Stimulated activated effector memory CD8-positive, alpha-beta T cell treated with anti-CD3 and anti-CD28 coated beads, Interleukin-12 subunit alpha, Interleukin-12 subunit beta, amount 100 ng/mL, for 72 hours (primary cell): ENCODE data around the gene HSPB7.
"Not testable (repeated sequence)": the region's sequence is repeated elsewhere in the genome, so short reads cannot be mapped to it uniquely, and the experiment has no call there.

Source experiments
- ATAC-seq: fragments of 150-1000 bp; cut with Tn5 transposase; 2 replicates; pipeline ENCODE4 v1.10.0; 2021
- DNase-seq, 2 donors: peaks; one replicate each; pipeline ENCODE4 v3.0.0; 2021 to 2022; ENCODE audit warnings: low spot score in 2 of 2
- H3K27ac Mint-ChIP-seq: one replicate; pipeline ENCODE4 v1.8.0; 2022; ENCODE audit warnings: mild to moderate bottlenecking, mixed read lengths
- H3K36me3 Mint-ChIP-seq: one replicate; pipeline ENCODE4 v1.8.0; 2022; ENCODE audit warnings: mild to moderate bottlenecking, mixed read lengths
- H3K4me1 Mint-ChIP-seq: one replicate; pipeline ENCODE4 v1.8.0; 2022; ENCODE audit warnings: mixed read lengths
- H3K4me3 Mint-ChIP-seq: one replicate; pipeline ENCODE4 v1.8.0; 2022; ENCODE audit warnings: mild to moderate bottlenecking, mixed read lengths
- H3K9me3 Mint-ChIP-seq: one replicate; pipeline ENCODE4 v1.8.0; 2022; ENCODE audit warnings: mixed read lengths

Gene HSPB7

GRCh38 chr1:16055613-16056520 is 38.0 kb upstream of the HSPB7 start:
- Mint-ChIP-seq H3K27ac (peak overlapping the region; percentile 67), H3K9me3 (no peaks in the 10 kb centered on the region), H3K36me3 (no peaks in the 10 kb centered on the region), H3K4me3 (no peak overlapping the region), H3K4me1 (peaks cover 8% of the 10 kb centered on the region)
- ATAC-seq (peak; percentile 84), DNase-seq (peak; percentile 82 to 91)

- H3K36me3 Mint-ChIP-seq = no peaks in the 10 kb centered on the region
- DNase-seq (no peak), ATAC-seq (no peak)
- H3K4me1 Mint-ChIP-seq = peaks cover 8% of the 10 kb centered on the region
- H3K27ac Mint-ChIP-seq = no peak overlapping the region
- H3K4me3 Mint-ChIP-seq = no peak overlapping the region
- H3K9me3 Mint-ChIP-seq = no peaks in the 10 kb centered on the region
These were observed 37.0 kb upstream of the HSPB7 start for GRCh38 chr1:16054598-16055540.

GRCh38 chr1:16053781-16054502 is 36.1 kb upstream of the HSPB7 start:
- H3K4me3 Mint-ChIP-seq = no peak overlapping the region
- ATAC-seq (no peak), DNase-seq (no peak)
- no peaks in the 10 kb centered on the region for H3K9me3 Mint-ChIP-seq
- peaks cover 13% of the 10 kb centered on the region for H3K4me1 Mint-ChIP-seq
- no peak overlapping the region for H3K27ac Mint-ChIP-seq
- no peaks in the 10 kb centered on the region for H3K36me3 Mint-ChIP-seq

GRCh38 chr1:16051949-16052348 is 34.1 kb upstream of the HSPB7 start:
- not testable (repeated sequence) for H3K9me3 Mint-ChIP-seq, H3K27ac Mint-ChIP-seq, H3K4me3 Mint-ChIP-seq, DNase-seq, H3K36me3 Mint-ChIP-seq, ATAC-seq
- H3K4me1 Mint-ChIP-seq = peaks cover 13% of the 10 kb centered on the region

- Mint-ChIP-seq H3K9me3 (no peaks in the 10 kb centered on the region), H3K27ac (no peak overlapping the region), H3K4me1 (peaks cover 9% of the 10 kb centered on the region), H3K36me3 (no peaks in the 10 kb centered on the region), H3K4me3 (no peak overlapping the region)
- ATAC-seq (no peak), DNase-seq (no peak)
These were observed 33.2 kb upstream of the HSPB7 start for GRCh38 chr1:16051039-16051438.

- Mint-ChIP-seq H3K4me1 (peaks cover 5% of the 10 kb centered on the region), H3K4me3 (no peak overlapping the region), H3K27ac (no peak overlapping the region), H3K36me3 (no peaks in the 10 kb centered on the region), H3K9me3 (no peaks in the 10 kb centered on the region)
- ATAC-seq (no peak), DNase-seq (no peak)
These were observed 32.5 kb upstream of the HSPB7 start for GRCh38 chr1:16050328-16050727.

- peaks cover 5% of the 10 kb centered on the region for H3K4me1 Mint-ChIP-seq
These were observed 30.8 kb upstream of the HSPB7 start for GRCh38 chr1:16048573-16049189.

GRCh38 chr1:16047791-16048475 is 30.1 kb upstream of the HSPB7 start:
- no peak for ATAC-seq
- Mint-ChIP-seq H3K36me3 (no peaks in the 10 kb centered on the region), H3K4me3 (no peak overlapping the region), H3K27ac (no peak overlapping the region), H3K4me1 (peaks cover 5% of the 10 kb centered on the region), H3K9me3 (no peaks in the 10 kb centered on the region)
- no peak for DNase-seq

More at GRCh38 chr1:16048573-16049189, 30.8 kb upstream of the HSPB7 start:
- H3K9me3 Mint-ChIP-seq = no peaks in the 10 kb centered on the region
- ATAC-seq (peak; percentile 34), DNase-seq (no peak)
- no peak overlapping the region for H3K4me3 Mint-ChIP-seq
- H3K36me3 Mint-ChIP-seq = no peaks in the 10 kb centered on the region
- no peak overlapping the region for H3K27ac Mint-ChIP-seq

- ATAC-seq (no peak), DNase-seq (no peak)
- peaks cover 5% of the 10 kb centered on the region for H3K4me1 Mint-ChIP-seq
- no peaks in the 10 kb centered on the region for H3K36me3 Mint-ChIP-seq
- no peak overlapping the region for H3K4me3 Mint-ChIP-seq
- H3K27ac Mint-ChIP-seq = no peak overlapping the region
- H3K9me3 Mint-ChIP-seq = no peaks in the 10 kb centered on the region
These were observed 29.0 kb upstream of the HSPB7 start for GRCh38 chr1:16046842-16047241.

GRCh38 chr1:16043950-16044349 is 26.1 kb upstream of the HSPB7 start:
- Mint-ChIP-seq H3K4me3 (no peak overlapping the region), H3K36me3 (no peaks in the 10 kb centered on the region), H3K4me1 (no peaks in the 10 kb centered on the region), H3K27ac (no peak overlapping the region), H3K9me3 (no peaks in the 10 kb centered on the region)
- no peak for DNase-seq
- no peak for ATAC-seq

- ATAC-seq = no peak
- Mint-ChIP-seq H3K36me3 (no peaks in the 10 kb centered on the region), H3K9me3 (no peaks in the 10 kb centered on the region), H3K4me1 (no peaks in the 10 kb centered on the region), H3K27ac (no peak within 1 kb of the TSS), H3K4me3 (no peak within 1 kb of the TSS)
- no peak for DNase-seq
These were observed 25.7 kb upstream of the HSPB7 start, which contains the start of gene CLCNKB for GRCh38 chr1:16043521-16043920. Gene CLCNKB (plus strand): TSS chr1:16043782. CDS start chr1:16044493, 711 bp downstream.

- not testable (repeated sequence) for H3K36me3 Mint-ChIP-seq, H3K27ac Mint-ChIP-seq, H3K4me3 Mint-ChIP-seq, H3K4me1 Mint-ChIP-seq, DNase-seq, H3K9me3 Mint-ChIP-seq
- peak; percentile 19 for ATAC-seq
These were observed 24.8 kb upstream of the HSPB7 start for GRCh38 chr1:16042654-16043053.

GRCh38 chr1:16042096-16042495 is 24.3 kb upstream of the HSPB7 start:
- no peak for ATAC-seq
- Mint-ChIP-seq H3K36me3 (no peaks in the 10 kb centered on the region), H3K27ac (no peak overlapping the region), H3K9me3 (no peaks in the 10 kb centered on the region), H3K4me3 (no peak overlapping the region), H3K4me1 (no peaks in the 10 kb centered on the region)
- DNase-seq = no peak

GRCh38 chr1:16041200-16041599 is 23.4 kb upstream of the HSPB7 start:
- no peak overlapping the region for H3K4me3 Mint-ChIP-seq
- no peaks in the 10 kb centered on the region for H3K9me3 Mint-ChIP-seq
- no peak for ATAC-seq

More at GRCh38 chr1:16041200-16041599, 23.4 kb upstream of the HSPB7 start:
- no peak for DNase-seq
- peak overlapping the region; percentile 54 for H3K27ac Mint-ChIP-seq
- H3K4me1 Mint-ChIP-seq = no peaks in the 10 kb centered on the region
- no peaks in the 10 kb centered on the region for H3K36me3 Mint-ChIP-seq
